Measurements from ENCODE around the gene PAGR1.

Gene PAGR1

GRCh38 chr16:29804455-29805231, 11.3 kb upstream of the PAGR1 start:
- H3K27ac ChIP-seq (ENCODE audit: low read depth, low read length) = peak overlapping the region; percentile 93
- H3K9ac ChIP-seq (ENCODE audit: low read length) = peak overlapping the region; percentile 78
- peak overlapping the region; percentile 81 for H3K4me3 ChIP-seq (ENCODE audit: low read length)
- H3K4me1 ChIP-seq (ENCODE audit: control insufficient read depth, insufficient read depth, low read length) = peaks cover 21% of the 10 kb centered on the region
- no peaks in the 10 kb centered on the region for H3K27me3 ChIP-seq (ENCODE audit: control insufficient read depth, insufficient read depth, low read length)
- H3K36me3 ChIP-seq (ENCODE audit: control insufficient read depth, insufficient read depth, low read length) = peaks cover 9% of the 10 kb centered on the region

- H3K27me3 ChIP-seq (ENCODE audit: control insufficient read depth, insufficient read depth, low read length) = no peaks in the 10 kb centered on the region
- H3K27ac ChIP-seq (ENCODE audit: low read depth, low read length) = peak overlapping the region; percentile 93
- peaks cover 24% of the 10 kb centered on the region for H3K4me1 ChIP-seq (ENCODE audit: control insufficient read depth, insufficient read depth, low read length)
- H3K4me3 ChIP-seq (ENCODE audit: low read length) = peak overlapping the region; percentile 81
- peak overlapping the region; percentile 78 for H3K9ac ChIP-seq (ENCODE audit: low read length)
- H3K36me3 ChIP-seq (ENCODE audit: control insufficient read depth, insufficient read depth, low read length) = peaks cover 11% of the 10 kb centered on the region
These were observed 10.5 kb upstream of the PAGR1 start for GRCh38 chr16:29805232-29806098.

GRCh38 chr16:29806099-29806579, 9.8 kb upstream of the PAGR1 start, which contains the start of gene MAZ:
MAZ (plus strand) TSS chr16:29806529; CDS start chr16:29806702, 173 bp downstream.
- peak within 1 kb of the TSS; percentile 93 for H3K27ac ChIP-seq (ENCODE audit: low read depth, low read length)
- H3K4me1 ChIP-seq (ENCODE audit: control insufficient read depth, insufficient read depth, low read length) = peaks cover 29% of the 10 kb centered on the region
- peaks cover 11% of the 10 kb centered on the region for H3K36me3 ChIP-seq (ENCODE audit: control insufficient read depth, insufficient read depth, low read length)
- H3K4me3 ChIP-seq (ENCODE audit: low read length) = peak within 1 kb of the TSS; percentile 81
- peak within 1 kb of the TSS; percentile 63 for H3K9ac ChIP-seq (ENCODE audit: low read length)
- H3K27me3 ChIP-seq (ENCODE audit: control insufficient read depth, insufficient read depth, low read length) = no peaks in the 10 kb centered on the region

GRCh38 chr16:29806641-29807425, 9.1 kb upstream of the PAGR1 start:
- Histone ChIP-seq H3K27ac (ENCODE audit: low read depth, low read length) (peak overlapping the region; percentile 91), H3K9ac (ENCODE audit: low read length) (peak overlapping the region; percentile 63), H3K4me1 (ENCODE audit: control insufficient read depth, insufficient read depth, low read length) (peaks cover 33% of the 10 kb centered on the region)

GRCh38 chr16:29807426-29808218, 8.3 kb upstream of the PAGR1 start:
- Histone ChIP-seq H3K4me3 (ENCODE audit: low read length) (peak overlapping the region; percentile 58), H3K36me3 (ENCODE audit: control insufficient read depth, insufficient read depth, low read length) (peaks cover 11% of the 10 kb centered on the region), H3K27ac (ENCODE audit: low read depth, low read length) (peak overlapping the region; percentile 82), H3K9ac (ENCODE audit: low read length) (peak overlapping the region; percentile 63), H3K4me1 (ENCODE audit: control insufficient read depth, insufficient read depth, low read length) (peaks cover 33% of the 10 kb centered on the region), H3K27me3 (ENCODE audit: control insufficient read depth, insufficient read depth, low read length) (no peaks in the 10 kb centered on the region)

More at GRCh38 chr16:29806641-29807425, 9.1 kb upstream of the PAGR1 start:
- no peaks in the 10 kb centered on the region for H3K27me3 ChIP-seq (ENCODE audit: control insufficient read depth, insufficient read depth, low read length)
- H3K36me3 ChIP-seq (ENCODE audit: control insufficient read depth, insufficient read depth, low read length) = peaks cover 11% of the 10 kb centered on the region
- H3K4me3 ChIP-seq (ENCODE audit: low read length) = peak overlapping the region; percentile 58

GRCh38 chr16:29808219-29808900, 7.6 kb upstream of the PAGR1 start:
- Histone ChIP-seq H3K4me1 (ENCODE audit: control insufficient read depth, insufficient read depth, low read length) (peaks cover 33% of the 10 kb centered on the region), H3K27ac (ENCODE audit: low read depth, low read length) (peak overlapping the region; percentile 82), H3K36me3 (ENCODE audit: control insufficient read depth, insufficient read depth, low read length) (peaks cover 11% of the 10 kb centered on the region), H3K4me3 (ENCODE audit: low read length) (peak overlapping the region; percentile 58), H3K9ac (ENCODE audit: low read length) (peak overlapping the region; percentile 2), H3K27me3 (ENCODE audit: control insufficient read depth, insufficient read depth, low read length) (no peaks in the 10 kb centered on the region)

GRCh38 chr16:29809031-29809747, 6.8 kb upstream of the PAGR1 start:
- Histone ChIP-seq H3K4me1 (ENCODE audit: control insufficient read depth, insufficient read depth, low read length) (peaks cover 33% of the 10 kb centered on the region), H3K4me3 (ENCODE audit: low read length) (peak overlapping the region; percentile 58), H3K27me3 (ENCODE audit: control insufficient read depth, insufficient read depth, low read length) (no peaks in the 10 kb centered on the region), H3K27ac (ENCODE audit: low read depth, low read length) (peak overlapping the region; percentile 82), H3K9ac (ENCODE audit: low read length) (no peak overlapping the region), H3K36me3 (ENCODE audit: control insufficient read depth, insufficient read depth, low read length) (peaks cover 11% of the 10 kb centered on the region)

- Histone ChIP-seq H3K4me1 (ENCODE audit: control insufficient read depth, insufficient read depth, low read length) (peaks cover 34% of the 10 kb centered on the region), H3K36me3 (ENCODE audit: control insufficient read depth, insufficient read depth, low read length) (peaks cover 11% of the 10 kb centered on the region), H3K9ac (ENCODE audit: low read length) (no peak overlapping the region), H3K4me3 (ENCODE audit: low read length) (peak overlapping the region; percentile 27), H3K27me3 (ENCODE audit: control insufficient read depth, insufficient read depth, low read length) (no peaks in the 10 kb centered on the region), H3K27ac (ENCODE audit: low read depth, low read length) (peak overlapping the region; percentile 87)
These were observed 5.9 kb upstream of the PAGR1 start for GRCh38 chr16:29809850-29810698.

GRCh38 chr16:29810699-29811169, 5.2 kb upstream of the PAGR1 start:
- Histone ChIP-seq H3K4me1 (ENCODE audit: control insufficient read depth, insufficient read depth, low read length) (peaks cover 38% of the 10 kb centered on the region), H3K4me3 (ENCODE audit: low read length) (peak overlapping the region; percentile 41), H3K36me3 (ENCODE audit: control insufficient read depth, insufficient read depth, low read length) (peaks cover 11% of the 10 kb centered on the region), H3K9ac (ENCODE audit: low read length) (no peak overlapping the region), H3K27ac (ENCODE audit: low read depth, low read length) (peak overlapping the region; percentile 87), H3K27me3 (ENCODE audit: control insufficient read depth, insufficient read depth, low read length) (no peaks in the 10 kb centered on the region)
